ENCODE results near the gene CCZ1. TPM values are rescaled to one million over a fixed set of nuclear protein-coding genes. Genes with fewer than 3 reads are reported as not detected.
"Not testable (repeated sequence)": the region's sequence is repeated elsewhere in the genome, so short reads cannot be mapped to it uniquely, and the experiment has no call there.

CCZ1 gene
- total RNA-seq, 1 experiment from 2014 or later: 86.3 TPM

DNA sequence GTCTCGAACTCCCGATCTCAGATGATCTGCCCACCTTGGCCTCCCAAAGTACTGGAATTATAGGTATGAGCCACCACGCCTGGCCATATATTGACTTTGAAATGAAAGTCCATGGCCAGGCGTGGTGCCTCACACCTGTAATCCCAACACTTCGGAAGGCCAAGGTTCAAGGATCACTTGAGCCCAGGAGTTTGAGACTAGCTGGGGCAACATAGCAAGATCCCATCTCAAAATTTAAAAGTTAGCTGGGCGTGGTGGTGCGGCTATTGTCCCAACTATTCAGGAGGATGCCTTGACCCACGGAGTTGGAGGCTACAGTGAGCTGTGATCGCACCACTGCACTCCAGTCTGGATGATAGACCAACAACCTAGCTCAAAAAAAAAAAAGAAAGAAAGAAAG is 6.0 kb upstream of the CCZ1 start:
- H3K27ac Mint-ChIP-seq (ENCODE audit: low read depth, unreplicated experiment): no peak overlapping the region
- intact Hi-C loops (cut with micrococcal nuclease): no loop called here
- peaks cover 6% of the 10 kb centered on the region for H3K4me1 Mint-ChIP-seq (ENCODE audit: insufficient read depth, unreplicated experiment)
- TF ChIP-seq, protein P1, sequence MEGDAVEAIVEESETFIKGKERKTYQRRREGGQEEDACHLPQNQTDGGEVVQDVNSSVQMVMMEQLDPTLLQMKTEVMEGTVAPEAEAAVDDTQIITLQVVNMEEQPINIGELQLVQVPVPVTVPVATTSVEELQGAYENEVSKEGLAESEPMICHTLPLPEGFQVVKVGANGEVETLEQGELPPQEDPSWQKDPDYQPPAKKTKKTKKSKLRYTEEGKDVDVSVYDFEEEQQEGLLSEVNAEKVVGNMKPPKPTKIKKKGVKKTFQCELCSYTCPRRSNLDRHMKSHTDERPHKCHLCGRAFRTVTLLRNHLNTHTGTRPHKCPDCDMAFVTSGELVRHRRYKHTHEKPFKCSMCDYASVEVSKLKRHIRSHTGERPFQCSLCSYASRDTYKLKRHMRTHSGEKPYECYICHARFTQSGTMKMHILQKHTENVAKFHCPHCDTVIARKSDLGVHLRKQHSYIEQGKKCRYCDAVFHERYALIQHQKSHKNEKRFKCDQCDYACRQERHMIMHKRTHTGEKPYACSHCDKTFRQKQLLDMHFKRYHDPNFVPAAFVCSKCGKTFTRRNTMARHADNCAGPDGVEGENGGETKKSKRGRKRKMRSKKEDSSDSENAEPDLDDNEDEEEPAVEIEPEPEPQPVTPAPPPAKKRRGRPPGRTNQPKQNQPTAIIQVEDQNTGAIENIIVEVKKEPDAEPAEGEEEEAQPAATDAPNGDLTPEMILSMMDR (IDR thresholded peaks at IDR 0.05; ENCODE audit: unreplicated experiment): no peak
- POLR2A ChIA-PET: interaction anchor here (0.9 kb wide), 1 partner anchor 17 kb away, joined by 3 read pairs; no protein-coding TSS in a partner anchor
- no peaks in the 10 kb centered on the region for H3K36me3 Mint-ChIP-seq (ENCODE audit: insufficient read depth, unreplicated experiment)
- no peaks in the 10 kb centered on the region for H3K9me3 Mint-ChIP-seq (ENCODE audit: unreplicated experiment)
- H3K4me3 Mint-ChIP-seq (ENCODE audit: unreplicated experiment): no peak overlapping the region
- DNase-seq (ENCODE audit: unreplicated experiment): no peak
- no peaks in the 10 kb centered on the region for H3K27me3 Mint-ChIP-seq (ENCODE audit: insufficient read depth, unreplicated experiment)
- CTCF ChIA-PET: interaction anchor here (0.6 kb wide), 1 partner anchor 228 kb away, joined by 4 read pairs; no protein-coding TSS in a partner anchor
- BruUV-seq (replicated peaks): no TSS peak

DNA sequence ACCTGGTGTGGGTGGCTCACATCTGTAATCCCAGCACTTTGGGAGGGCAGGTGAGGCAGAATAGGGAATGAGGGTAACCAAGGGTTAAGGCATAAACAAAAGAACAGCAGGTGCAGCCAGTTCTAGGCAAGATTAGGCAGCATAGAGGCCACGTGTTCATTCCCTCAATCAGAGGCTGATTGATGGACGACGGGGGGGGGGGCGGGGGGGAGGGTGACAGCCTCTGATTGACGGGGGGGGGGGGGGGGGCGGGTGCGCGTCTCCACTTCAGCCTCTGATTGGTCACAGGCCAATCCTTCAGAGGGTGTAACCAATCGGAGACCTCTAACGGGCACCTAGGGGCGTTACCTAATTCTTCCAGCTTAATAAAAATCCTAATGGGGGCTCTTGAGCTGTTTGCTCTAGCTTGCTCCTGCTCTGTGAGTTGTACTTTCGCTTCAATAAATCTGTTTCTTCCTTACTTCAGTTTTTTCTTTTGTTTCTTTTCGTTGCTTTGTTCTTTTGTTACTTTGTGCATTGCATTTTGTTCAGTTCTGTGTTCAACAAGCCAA is 1.1 kb upstream of the CCZ1 start:
- H3K36me3 Mint-ChIP-seq (ENCODE audit: insufficient read depth, unreplicated experiment); BruUV-seq (replicated peaks); H3K27me3 Mint-ChIP-seq (ENCODE audit: insufficient read depth, unreplicated experiment); H3K27ac Mint-ChIP-seq (ENCODE audit: low read depth, unreplicated experiment); POLR2A ChIA-PET; intact Hi-C loops (cut with micrococcal nuclease); H3K9me3 Mint-ChIP-seq (ENCODE audit: unreplicated experiment); CTCF ChIA-PET; H3K4me1 Mint-ChIP-seq (ENCODE audit: insufficient read depth, unreplicated experiment); DNase-seq (ENCODE audit: unreplicated experiment): not testable (repeated sequence)
- H3K4me3 Mint-ChIP-seq (ENCODE audit: unreplicated experiment): peak overlapping the region; percentile 73

DNA sequence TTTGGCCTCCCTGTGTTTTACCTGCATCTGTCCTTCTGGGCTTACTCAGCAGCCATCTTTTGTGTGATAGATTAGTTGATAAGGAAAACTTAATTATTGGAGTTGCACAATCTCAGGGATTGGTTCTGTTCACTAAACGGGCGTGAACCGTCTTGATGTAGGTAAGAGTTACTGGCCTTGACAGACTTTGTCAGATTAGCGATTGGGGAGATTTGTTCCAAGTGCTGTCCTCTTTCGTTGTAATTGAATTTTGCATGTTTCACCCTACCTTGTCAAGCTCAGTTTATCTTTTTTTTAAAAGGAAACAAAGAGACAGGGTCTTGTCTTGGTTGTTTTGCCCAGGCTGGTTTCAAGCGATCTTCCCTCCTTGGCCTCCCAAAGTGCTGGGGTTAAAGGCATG is 4.5 kb downstream of the CCZ1 start:
- peaks cover 28% of the 10 kb centered on the region for H3K36me3 Mint-ChIP-seq (ENCODE audit: insufficient read depth, unreplicated experiment)
- DNase-seq (ENCODE audit: unreplicated experiment); H3K4me3 Mint-ChIP-seq (ENCODE audit: unreplicated experiment); CTCF ChIA-PET; H3K4me1 Mint-ChIP-seq (ENCODE audit: insufficient read depth, unreplicated experiment); H3K27me3 Mint-ChIP-seq (ENCODE audit: insufficient read depth, unreplicated experiment); POLR2A ChIA-PET; H3K27ac Mint-ChIP-seq (ENCODE audit: low read depth, unreplicated experiment); H3K9me3 Mint-ChIP-seq (ENCODE audit: unreplicated experiment); BruUV-seq (replicated peaks); intact Hi-C loops (cut with micrococcal nuclease): not testable (repeated sequence)

DNA sequence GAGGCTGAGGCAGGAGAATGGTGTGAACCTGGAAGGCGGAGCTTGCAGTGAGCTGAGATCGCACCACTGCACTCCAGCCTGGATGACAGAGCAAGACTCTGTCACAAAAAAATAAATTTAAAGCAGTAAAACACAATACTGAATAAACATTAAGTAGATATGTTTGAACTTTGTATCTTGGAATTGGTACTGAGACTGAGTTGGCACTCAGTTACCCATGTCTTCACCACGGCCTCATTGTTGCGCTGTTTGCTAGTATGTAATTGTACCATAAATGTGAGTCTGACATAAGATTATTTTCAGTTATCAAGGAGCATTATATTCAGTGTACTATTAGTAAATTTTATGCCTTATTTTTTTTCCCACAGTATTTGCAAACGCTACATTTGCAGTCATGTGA is 6.2 kb downstream of the CCZ1 start:
- H3K4me3 Mint-ChIP-seq (ENCODE audit: unreplicated experiment); intact Hi-C loops (cut with micrococcal nuclease); POLR2A ChIA-PET; BruUV-seq (replicated peaks); H3K27me3 Mint-ChIP-seq (ENCODE audit: insufficient read depth, unreplicated experiment); CTCF ChIA-PET; H3K4me1 Mint-ChIP-seq (ENCODE audit: insufficient read depth, unreplicated experiment); H3K9me3 Mint-ChIP-seq (ENCODE audit: unreplicated experiment); H3K27ac Mint-ChIP-seq (ENCODE audit: low read depth, unreplicated experiment); DNase-seq (ENCODE audit: unreplicated experiment): not testable (repeated sequence)
- peaks cover 28% of the 10 kb centered on the region for H3K36me3 Mint-ChIP-seq (ENCODE audit: insufficient read depth, unreplicated experiment)

DNA sequence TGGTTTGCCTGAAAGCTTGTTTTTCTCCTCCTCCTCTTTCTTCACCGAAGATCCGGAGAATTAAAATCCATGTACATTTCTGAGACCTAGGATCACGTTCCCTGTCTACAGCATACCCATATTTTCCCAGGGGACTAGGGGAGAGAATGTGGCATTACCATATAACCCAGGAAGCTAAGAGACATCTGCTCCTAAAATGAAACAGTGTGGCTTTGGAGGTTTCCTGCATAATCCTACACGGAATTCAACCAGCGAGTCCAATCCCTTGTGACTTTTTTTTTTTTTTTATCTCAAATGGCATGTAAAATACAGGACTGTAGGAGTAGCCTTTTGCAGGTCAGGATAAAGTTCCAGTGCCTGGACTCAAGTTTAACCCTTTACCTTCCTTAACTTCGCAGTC is 10.3 kb downstream of the CCZ1 start:
- H3K36me3 Mint-ChIP-seq (ENCODE audit: insufficient read depth, unreplicated experiment): peaks cover 26% of the 10 kb centered on the region
- H3K4me3 Mint-ChIP-seq (ENCODE audit: unreplicated experiment); H3K27ac Mint-ChIP-seq (ENCODE audit: low read depth, unreplicated experiment); H3K27me3 Mint-ChIP-seq (ENCODE audit: insufficient read depth, unreplicated experiment); intact Hi-C loops (cut with micrococcal nuclease); POLR2A ChIA-PET; H3K9me3 Mint-ChIP-seq (ENCODE audit: unreplicated experiment); H3K4me1 Mint-ChIP-seq (ENCODE audit: insufficient read depth, unreplicated experiment); DNase-seq (ENCODE audit: unreplicated experiment); BruUV-seq (replicated peaks): not testable (repeated sequence)
- CTCF ChIA-PET: interaction anchor here (0.6 kb wide), 1 partner anchor 68 kb away, joined by 5 read pairs; no protein-coding TSS in a partner anchor

- DNase-seq (ENCODE audit: unreplicated experiment); BruUV-seq (replicated peaks); H3K27me3 Mint-ChIP-seq (ENCODE audit: insufficient read depth, unreplicated experiment); H3K9me3 Mint-ChIP-seq (ENCODE audit: unreplicated experiment); intact Hi-C loops (cut with micrococcal nuclease); CTCF ChIA-PET; POLR2A ChIA-PET; H3K27ac Mint-ChIP-seq (ENCODE audit: low read depth, unreplicated experiment); H3K4me3 Mint-ChIP-seq (ENCODE audit: unreplicated experiment); H3K36me3 Mint-ChIP-seq (ENCODE audit: insufficient read depth, unreplicated experiment); H3K4me1 Mint-ChIP-seq (ENCODE audit: insufficient read depth, unreplicated experiment): not testable (repeated sequence)
Measured at GRCh38 chr7:5916529-5916928, 18.0 kb downstream of the CCZ1 start.

GRCh38 chr7:5924180-5924579 is 25.6 kb downstream of the CCZ1 start:
- DNase-seq (ENCODE audit: unreplicated experiment); CTCF ChIA-PET; BruUV-seq (replicated peaks); H3K4me3 Mint-ChIP-seq (ENCODE audit: unreplicated experiment); H3K27me3 Mint-ChIP-seq (ENCODE audit: insufficient read depth, unreplicated experiment); POLR2A ChIA-PET; intact Hi-C loops (cut with micrococcal nuclease); H3K4me1 Mint-ChIP-seq (ENCODE audit: insufficient read depth, unreplicated experiment); H3K9me3 Mint-ChIP-seq (ENCODE audit: unreplicated experiment); H3K27ac Mint-ChIP-seq (ENCODE audit: low read depth, unreplicated experiment): not testable (repeated sequence)
- peaks cover 13% of the 10 kb centered on the region for H3K36me3 Mint-ChIP-seq (ENCODE audit: insufficient read depth, unreplicated experiment)

DNA sequence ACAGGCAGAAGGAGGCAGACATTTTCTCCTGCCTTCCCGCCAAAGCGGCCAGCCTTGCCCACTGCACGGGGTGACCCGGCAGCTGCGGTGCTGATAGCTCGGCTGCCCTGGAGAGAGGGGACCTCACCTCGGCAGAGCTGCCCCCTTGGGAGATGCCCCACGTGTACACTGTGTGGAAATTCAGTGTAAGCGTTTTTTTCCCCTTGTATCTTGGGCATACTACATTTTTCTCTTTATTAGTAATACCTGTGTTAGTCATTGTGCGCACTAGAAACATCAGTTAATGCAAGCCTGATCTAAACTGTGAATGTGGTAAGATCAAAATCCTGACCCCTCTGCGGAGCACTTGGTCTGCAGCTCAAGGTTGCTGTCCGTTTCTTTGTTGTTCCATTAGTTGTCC is 26.1 kb downstream of the CCZ1 start:
- H3K4me1 Mint-ChIP-seq (ENCODE audit: insufficient read depth, unreplicated experiment); POLR2A ChIA-PET; H3K9me3 Mint-ChIP-seq (ENCODE audit: unreplicated experiment); BruUV-seq (replicated peaks); CTCF ChIA-PET; DNase-seq (ENCODE audit: unreplicated experiment); H3K4me3 Mint-ChIP-seq (ENCODE audit: unreplicated experiment); H3K27me3 Mint-ChIP-seq (ENCODE audit: insufficient read depth, unreplicated experiment); intact Hi-C loops (cut with micrococcal nuclease); H3K27ac Mint-ChIP-seq (ENCODE audit: low read depth, unreplicated experiment): not testable (repeated sequence)
- H3K36me3 Mint-ChIP-seq (ENCODE audit: insufficient read depth, unreplicated experiment): peaks cover 13% of the 10 kb centered on the region

DNA sequence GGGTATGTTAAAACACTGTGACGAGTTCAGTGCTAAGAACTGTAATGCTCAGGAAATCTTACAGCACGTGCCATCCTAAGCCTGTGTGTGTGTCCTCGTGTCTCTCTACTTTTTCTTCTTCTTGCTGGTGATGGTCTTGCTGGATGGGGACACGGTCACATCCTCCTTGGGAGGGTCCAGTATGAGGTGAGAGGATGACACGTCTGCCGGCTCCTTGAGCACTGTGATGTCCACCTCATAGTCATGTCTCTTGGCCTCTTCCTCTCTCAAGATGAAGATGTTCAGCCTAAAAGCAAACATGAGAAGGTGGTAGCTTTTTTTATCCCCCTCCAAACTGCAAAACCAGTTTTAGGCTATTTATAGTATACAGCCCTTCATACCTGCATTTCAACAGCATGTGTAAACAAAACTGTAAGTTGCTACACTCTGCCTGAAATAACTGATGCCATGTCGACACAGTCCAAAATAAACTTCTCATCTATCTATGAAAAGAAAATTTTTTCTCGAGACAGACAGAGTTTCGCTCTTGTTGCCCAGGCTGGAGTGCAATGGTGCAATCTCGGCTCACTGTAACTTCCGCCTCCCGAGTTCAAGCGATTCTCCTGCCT is 27.8 kb downstream of the CCZ1 start:
- CTCF ChIA-PET; intact Hi-C loops (cut with micrococcal nuclease); H3K4me3 Mint-ChIP-seq (ENCODE audit: unreplicated experiment); H3K27ac Mint-ChIP-seq (ENCODE audit: low read depth, unreplicated experiment); POLR2A ChIA-PET; H3K36me3 Mint-ChIP-seq (ENCODE audit: insufficient read depth, unreplicated experiment); BruUV-seq (replicated peaks); H3K27me3 Mint-ChIP-seq (ENCODE audit: insufficient read depth, unreplicated experiment); DNase-seq (ENCODE audit: unreplicated experiment); H3K4me1 Mint-ChIP-seq (ENCODE audit: insufficient read depth, unreplicated experiment); H3K9me3 Mint-ChIP-seq (ENCODE audit: unreplicated experiment): not testable (repeated sequence)
